Hepatocyte (in vitro differentiated cells): ENCODE data around the gene PRSS56.

Experiments
- EZH2phosphoT487 ChIP-seq: fragments of 200-600 bp; sonication (generic); IDR thresholded peaks from one replicate; pipeline ENCODE4 v1.6.1; 2018; ENCODE audit warnings: antibody characterized with exemption, mild to moderate bottlenecking, low read depth, moderate library complexity; ENCODE audit not compliant: unreplicated experiment, severe bottlenecking
- TF ChIP-seq, protein P1 (sequence below): fragments of 200-600 bp; sonication (generic); IDR thresholded peaks from 2 replicates; pipeline ENCODE4 v1.5.1; 2016; ENCODE audit warnings: antibody characterized with exemption, mild to moderate bottlenecking; ENCODE audit not compliant: poor library complexity

DNA sequence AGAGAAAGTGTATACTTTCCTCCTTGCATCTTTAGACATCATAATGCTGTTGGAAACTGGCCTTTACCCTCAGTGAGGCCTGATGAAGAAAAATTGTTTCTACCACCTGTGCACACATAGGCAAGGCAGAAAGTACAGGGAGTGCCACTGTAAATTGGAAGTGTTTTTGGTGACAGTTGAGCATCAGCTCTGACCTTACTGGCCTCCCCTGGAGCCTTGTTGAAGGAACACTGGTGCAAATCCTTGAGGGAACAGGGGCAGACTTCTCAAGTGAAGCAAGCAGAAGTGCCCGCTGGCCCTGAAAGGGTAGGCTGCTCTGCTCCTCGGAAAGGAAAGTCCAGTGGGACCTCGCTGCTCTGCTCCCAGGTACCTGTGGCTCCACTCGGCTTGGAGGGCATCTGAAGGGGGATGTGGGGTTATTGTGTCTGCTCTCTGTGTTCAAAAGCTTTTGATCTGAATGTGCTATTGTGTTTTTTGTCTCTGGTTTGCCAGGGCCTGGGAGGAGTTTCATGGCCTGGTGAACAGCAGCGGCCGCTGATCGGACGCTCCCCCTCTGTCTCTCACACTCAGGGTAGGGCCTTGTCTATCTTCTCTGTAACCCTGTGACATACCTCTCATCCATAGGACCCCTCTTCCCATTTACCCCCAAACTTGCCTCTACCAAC, 53.7 kb downstream of the PRSS56 start:
- TF ChIP-seq, protein P1, sequence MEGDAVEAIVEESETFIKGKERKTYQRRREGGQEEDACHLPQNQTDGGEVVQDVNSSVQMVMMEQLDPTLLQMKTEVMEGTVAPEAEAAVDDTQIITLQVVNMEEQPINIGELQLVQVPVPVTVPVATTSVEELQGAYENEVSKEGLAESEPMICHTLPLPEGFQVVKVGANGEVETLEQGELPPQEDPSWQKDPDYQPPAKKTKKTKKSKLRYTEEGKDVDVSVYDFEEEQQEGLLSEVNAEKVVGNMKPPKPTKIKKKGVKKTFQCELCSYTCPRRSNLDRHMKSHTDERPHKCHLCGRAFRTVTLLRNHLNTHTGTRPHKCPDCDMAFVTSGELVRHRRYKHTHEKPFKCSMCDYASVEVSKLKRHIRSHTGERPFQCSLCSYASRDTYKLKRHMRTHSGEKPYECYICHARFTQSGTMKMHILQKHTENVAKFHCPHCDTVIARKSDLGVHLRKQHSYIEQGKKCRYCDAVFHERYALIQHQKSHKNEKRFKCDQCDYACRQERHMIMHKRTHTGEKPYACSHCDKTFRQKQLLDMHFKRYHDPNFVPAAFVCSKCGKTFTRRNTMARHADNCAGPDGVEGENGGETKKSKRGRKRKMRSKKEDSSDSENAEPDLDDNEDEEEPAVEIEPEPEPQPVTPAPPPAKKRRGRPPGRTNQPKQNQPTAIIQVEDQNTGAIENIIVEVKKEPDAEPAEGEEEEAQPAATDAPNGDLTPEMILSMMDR = no peak
- TF ChIP-seq EZH2phosphoT487 = no peak
